ENCODE data around the gene HIRA. TPM values are rescaled to one million over a fixed set of nuclear protein-coding genes. Genes with fewer than 3 reads are reported as not detected.

Gene HIRA
- total and polyA plus RNA-seq, 2 experiments from 2014 or later = 9.4 to 58.3 TPM

DNA sequence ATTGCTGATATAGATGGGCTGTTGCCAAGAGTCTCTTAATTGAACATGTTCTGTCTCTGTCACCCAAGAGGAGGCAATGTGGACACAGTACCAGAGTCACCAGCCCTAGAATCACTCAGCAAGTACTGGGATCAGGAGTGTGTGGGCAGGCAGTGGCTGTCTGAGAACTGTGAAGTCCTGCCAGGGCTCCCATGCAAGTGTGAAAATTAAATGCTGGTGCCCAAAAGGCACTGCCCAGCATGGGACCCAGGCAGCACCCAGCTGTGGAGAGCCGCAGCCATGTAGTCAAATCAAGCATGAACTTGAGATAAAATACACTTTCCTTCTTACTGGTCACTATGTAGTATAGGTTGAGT lies 19.9 kb downstream of the HIRA start:
- no peak overlapping the region for H3K27ac ChIP-seq (ENCODE audit: low read depth)
- H3K9me2 ChIP-seq (ENCODE audit: insufficient read depth) = no peaks in the 10 kb centered on the region
- Mint-ChIP-seq H3K4me1 (peaks cover 19% of the 10 kb centered on the region), H3K9me3 (no peaks in the 10 kb centered on the region), H3K36me3 (ENCODE audit: low read depth) (peaks cover 29% of the 10 kb centered on the region), H3K27ac (no peak overlapping the region; the same call in 1 of the 2 replicates), H3K27me3 (ENCODE audit: insufficient read depth, low read depth, poor library complexity) (peaks cover 6% of the 10 kb centered on the region), H3K4me3 (no peak overlapping the region)
- TF ChIP-seq NANOG (IDR thresholded peaks at IDR 0.05; ENCODE audit: borderline replicate concordance) = no peak
- TF ChIP-seq ZNF114 (CRISPR knock-in tag; IDR thresholded peaks at IDR 0.05) = no peak
- no peak for TF ChIP-seq EZH2 (IDR thresholded peaks at IDR 0.05; ENCODE audit: low read depth, unreplicated experiment)
- H3K27me3 ChIP-seq (ENCODE audit: insufficient read depth) = no peaks in the 10 kb centered on the region
- ATAC-seq = no peak
- peaks cover 10% of the 10 kb centered on the region; the same call in 1 of the 2 replicates for H3K36me3 ChIP-seq (ENCODE audit: insufficient read depth)
- no peak overlapping the region for H3K4me2 ChIP-seq
- H2AFZ ChIP-seq = no peak overlapping the region
- no peak overlapping the region for H3K4me3 ChIP-seq
- H4K20me1 ChIP-seq (replicated peaks; ENCODE audit: insufficient read depth) = peaks cover 44% of the 10 kb centered on the region
- peaks cover 64% of the 10 kb centered on the region for H3K79me2 ChIP-seq (replicated peaks; ENCODE audit: insufficient read depth)
- DNase-seq (ENCODE audit: low spot score) = no peak
- peaks cover 4% of the 10 kb centered on the region; the same call in 1 of the 2 replicates for H3K4me1 ChIP-seq (ENCODE audit: insufficient read depth)
- no peaks in the 10 kb centered on the region for H3F3A ChIP-seq (replicated peaks; ENCODE audit: low read depth)

DNA sequence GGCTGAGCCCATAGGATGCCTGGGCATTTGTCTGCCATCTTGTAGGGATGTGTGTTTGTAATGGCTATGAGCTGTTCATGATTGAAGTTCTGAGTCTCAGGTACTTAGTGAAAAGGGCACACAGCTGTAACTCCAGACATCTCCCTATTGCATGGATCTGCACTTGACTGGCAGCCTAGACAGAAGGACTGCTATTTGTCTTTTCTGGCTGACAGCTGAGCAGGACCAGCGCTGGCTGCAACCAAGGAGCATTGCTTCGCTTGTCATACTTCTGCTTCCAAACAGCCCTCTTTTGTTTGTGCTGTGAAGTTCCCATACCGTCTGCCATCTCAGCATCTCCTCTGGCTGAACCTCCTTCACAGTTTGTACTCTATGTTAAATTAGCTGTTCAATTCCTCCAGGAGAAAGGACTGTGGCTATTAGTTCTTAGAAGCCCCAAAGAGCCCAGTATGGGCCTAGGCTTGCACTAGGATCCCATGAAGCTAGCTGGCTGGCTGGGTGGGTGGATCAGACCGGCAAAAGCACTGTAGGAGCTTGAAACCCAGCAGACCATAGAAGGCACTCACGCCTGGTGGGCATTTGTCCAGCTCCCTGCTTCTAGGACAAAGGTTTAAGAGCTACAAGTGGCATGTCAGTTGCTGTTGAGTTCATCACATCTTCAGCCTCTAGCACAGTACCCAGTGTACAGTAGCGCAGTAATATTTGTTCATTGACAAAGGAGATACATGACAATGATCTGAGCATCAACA lies 20.4 kb downstream of the HIRA start:
- Histone ChIP-seq H2AFZ (no peak overlapping the region), H4K20me1 (replicated peaks; ENCODE audit: insufficient read depth) (peaks cover 41% of the 10 kb centered on the region), H3K27me3 (ENCODE audit: insufficient read depth) (no peaks in the 10 kb centered on the region), H3K79me2 (replicated peaks; ENCODE audit: insufficient read depth) (peaks cover 58% of the 10 kb centered on the region), H3K4me1 (ENCODE audit: insufficient read depth) (peaks cover 4% of the 10 kb centered on the region; the same call in 1 of the 2 replicates), H3F3A (replicated peaks; ENCODE audit: low read depth) (no peaks in the 10 kb centered on the region), H3K4me2 (no peak overlapping the region), H3K4me3 (no peak overlapping the region), H3K9me2 (ENCODE audit: insufficient read depth) (no peaks in the 10 kb centered on the region), H3K27ac (ENCODE audit: low read depth) (no peak overlapping the region), H3K36me3 (ENCODE audit: insufficient read depth) (peaks cover 16% of the 10 kb centered on the region; the same call in 1 of the 2 replicates)
- Mint-ChIP-seq H3K9me3 (no peaks in the 10 kb centered on the region), H3K27me3 (ENCODE audit: insufficient read depth, low read depth, poor library complexity) (peaks cover 7% of the 10 kb centered on the region), H3K36me3 (ENCODE audit: low read depth) (peaks cover 34% of the 10 kb centered on the region), H3K4me1 (peaks cover 19% of the 10 kb centered on the region), H3K27ac (no peak overlapping the region), H3K4me3 (no peak overlapping the region)
- ATAC-seq (no peak), DNase-seq (ENCODE audit: low spot score) (no peak)
- TF ChIP-seq EZH2phosphoT487 (IDR thresholded peaks at IDR 0.05; ENCODE audit: unreplicated experiment) (no peak), POLR2AphosphoS5 (IDR thresholded peaks at IDR 0.05; ENCODE audit: low read depth) (no peak), ZNF114 (CRISPR knock-in tag; IDR thresholded peaks at IDR 0.05) (no peak), JUNB (IDR thresholded peaks at IDR 0.05; ENCODE audit: unreplicated experiment) (no peak), STAT1 (IDR thresholded peaks at IDR 0.05; ENCODE audit: unreplicated experiment) (no peak), EZH2 (IDR thresholded peaks at IDR 0.05; ENCODE audit: low read depth, unreplicated experiment) (no peak), NANOG (IDR thresholded peaks at IDR 0.05; ENCODE audit: borderline replicate concordance) (no peak)
- TF ChIP-seq, protein P1, sequence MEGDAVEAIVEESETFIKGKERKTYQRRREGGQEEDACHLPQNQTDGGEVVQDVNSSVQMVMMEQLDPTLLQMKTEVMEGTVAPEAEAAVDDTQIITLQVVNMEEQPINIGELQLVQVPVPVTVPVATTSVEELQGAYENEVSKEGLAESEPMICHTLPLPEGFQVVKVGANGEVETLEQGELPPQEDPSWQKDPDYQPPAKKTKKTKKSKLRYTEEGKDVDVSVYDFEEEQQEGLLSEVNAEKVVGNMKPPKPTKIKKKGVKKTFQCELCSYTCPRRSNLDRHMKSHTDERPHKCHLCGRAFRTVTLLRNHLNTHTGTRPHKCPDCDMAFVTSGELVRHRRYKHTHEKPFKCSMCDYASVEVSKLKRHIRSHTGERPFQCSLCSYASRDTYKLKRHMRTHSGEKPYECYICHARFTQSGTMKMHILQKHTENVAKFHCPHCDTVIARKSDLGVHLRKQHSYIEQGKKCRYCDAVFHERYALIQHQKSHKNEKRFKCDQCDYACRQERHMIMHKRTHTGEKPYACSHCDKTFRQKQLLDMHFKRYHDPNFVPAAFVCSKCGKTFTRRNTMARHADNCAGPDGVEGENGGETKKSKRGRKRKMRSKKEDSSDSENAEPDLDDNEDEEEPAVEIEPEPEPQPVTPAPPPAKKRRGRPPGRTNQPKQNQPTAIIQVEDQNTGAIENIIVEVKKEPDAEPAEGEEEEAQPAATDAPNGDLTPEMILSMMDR (conservative IDR thresholded peaks at IDR 0.05; ENCODE audit: low read depth in 2 of 2) = no peak
